H1 (cell line): ENCODE data around the gene ADCY5. TPM values are rescaled to one million over a fixed set of nuclear protein-coding genes. Genes with fewer than 3 reads are reported as not detected.

Experiments
- CTCF ChIA-PET: fragments of 300-600 bp; sonication (Branson Sonifier 250); formaldehyde crosslinking; loops from one replicate; lab custom pipeline; 2021; ENCODE audit not compliant: partially characterized antibody; lab: Charles Lee
- POLR2A ChIA-PET: fragments of 300-600 bp; sonication (Branson Sonifier 250); formaldehyde crosslinking; loops from one replicate; lab custom pipeline; 2021; ENCODE audit warnings: inconsistent platforms; ENCODE audit not compliant: partially characterized antibody; lab: Charles Lee
- DNase-seq, 2 experiments: peaks; one replicate each; pipeline versions ENCODE4 v3.0.0 to v3.0.0-alpha.2; 2010 to 2022; ENCODE audit warnings: low spot score in 2 of 2, low read depth in 1 of 2, mixed read lengths in 1 of 2
- FAIRE-seq: peaks from 2 replicates; lab custom pipeline; 2011; peaks lifted over from hg19 to GRCh38; lab: Jason Lieb, UNC
- H2AFZ ChIP-seq: 2 replicates; pipeline ENCODE4 v1.8.1; 2012; ENCODE audit warnings: low read length, inconsistent platforms
- H2AK5ac ChIP-seq: 2 replicates; pipeline ENCODE4 v1.6.1; 2013; ENCODE audit warnings: low read depth, low read length
- H2BK120ac ChIP-seq: replicated peaks from 2 replicates; pipeline ENCODE3; 2013; ENCODE audit warnings: low read depth, low read length, inconsistent platforms
- H2BK12ac ChIP-seq: 2 replicates; pipeline ENCODE4 v1.6.1; 2013; ENCODE audit warnings: low read depth, low read length
- H2BK15ac ChIP-seq: 2 replicates; pipeline ENCODE4 v1.6.1; 2013; ENCODE audit warnings: low read length
- H2BK20ac ChIP-seq: 2 replicates; pipeline ENCODE4 v1.6.1; 2013; ENCODE audit warnings: low read length
- H2BK5ac ChIP-seq: 2 replicates; pipeline ENCODE4 v1.6.1; 2013; ENCODE audit warnings: low read depth, low read length
- H3K14ac ChIP-seq: 2 replicates; pipeline ENCODE4 v1.6.1; 2013; ENCODE audit warnings: inconsistent platforms; ENCODE audit not compliant: insufficient read length
- H3K18ac ChIP-seq: 2 replicates; pipeline ENCODE4 v1.6.1; 2013; ENCODE audit warnings: low read length; ENCODE audit errors: extremely low read depth
- H3K23ac ChIP-seq: 2 replicates; pipeline ENCODE4 v1.6.1; 2013; ENCODE audit warnings: inconsistent platforms; ENCODE audit not compliant: insufficient read length
- H3K23me2 ChIP-seq: 2 replicates; pipeline ENCODE4 v1.6.1; 2013; ENCODE audit warnings: low read depth, low read length
- H3K27ac ChIP-seq: 2 replicates; pipeline ENCODE4 v1.6.1; 2011; ENCODE audit warnings: low read depth, low read length, inconsistent platforms
- H3K27me3 ChIP-seq, 4 experiments: replicated peaks in 1 of 4; 1 replicate in 1 of 4; 2 replicates in 3 of 4; pipeline versions ENCODE4 v1.6.1 to v1.8.1; 2011 to 2013; ENCODE audit warnings: low read length in 3 of 4, mild to moderate bottlenecking in 3 of 4, inconsistent platforms in 2 of 4, mixed read lengths in 2 of 4, moderate library complexity in 1 of 4; ENCODE audit not compliant: control insufficient read depth in 3 of 4, insufficient read depth in 3 of 4; ENCODE audit errors: extremely low read depth in 1 of 4
- H3K36me3 ChIP-seq, 4 experiments: 2 replicates each; pipeline versions ENCODE4 v1.6.1 to v1.8.1; 2011 to 2013; ENCODE audit warnings: mild to moderate bottlenecking in 4 of 4, low read length in 3 of 4, moderate library complexity in 2 of 4, control low read depth in 1 of 4, inconsistent platforms in 1 of 4; ENCODE audit not compliant: insufficient read depth in 4 of 4, control insufficient read depth in 2 of 4
- H3K4ac ChIP-seq: replicated peaks from 2 replicates; pipeline ENCODE3; 2013; ENCODE audit warnings: low read length, low read depth, mixed read lengths, inconsistent platforms; ENCODE audit not compliant: insufficient read length
- H3K4me1 ChIP-seq, 4 experiments: replicated peaks in 1 of 4; 1 replicate in 1 of 4; 2 replicates in 3 of 4; pipeline versions ENCODE4 v1.6.1 to v1.8.1; 2011 to 2013; ENCODE audit warnings: low read length in 3 of 4, inconsistent platforms in 2 of 4, mixed read lengths in 1 of 4; ENCODE audit not compliant: insufficient read depth in 4 of 4, control insufficient read depth in 3 of 4
- H3K4me2 ChIP-seq, 2 experiments: 2 replicates each; pipeline versions ENCODE4 v1.6.1 to v1.8.1; 2011 to 2013; ENCODE audit warnings: low read depth in 2 of 2, low read length in 2 of 2, control low read depth in 1 of 2, inconsistent platforms in 1 of 2, mild to moderate bottlenecking in 1 of 2; ENCODE audit not compliant: insufficient read depth in 1 of 2
- H3K4me3 ChIP-seq, 4 experiments: fragments of 200-600, 300-600 bp in 1 of 4; sonication (generic), shearing (Covaris generic), sonication (Bioruptor Twin) in 1 of 4; 2 replicates each; pipeline versions ENCODE4 v1.5.1 to v1.8.1; 2011 to 2016; ENCODE audit warnings: low read length in 4 of 4, low read depth in 3 of 4, control low read depth in 2 of 4, inconsistent platforms in 2 of 4, mild to moderate bottlenecking in 2 of 4, mixed read lengths in 1 of 4, moderate library complexity in 1 of 4; ENCODE audit not compliant: insufficient read depth in 2 of 4; ENCODE audit errors: extremely low read depth in 1 of 4
- H3K56ac ChIP-seq: replicated peaks from 2 replicates; pipeline ENCODE3; 2013; ENCODE audit warnings: low read depth, mild to moderate bottlenecking, mixed read lengths, low read length, inconsistent platforms; ENCODE audit not compliant: insufficient read length
- H3K79me1 ChIP-seq: 2 replicates; pipeline ENCODE4 v1.6.1; 2013; ENCODE audit warnings: low read depth, low read length, control low read depth
- H3K79me2 ChIP-seq, 2 experiments: 2 replicates each; pipeline versions ENCODE4 v1.6.1 to v1.8.1; 2012 to 2013; ENCODE audit warnings: low read length in 2 of 2, mild to moderate bottlenecking in 2 of 2, inconsistent platforms in 1 of 2; ENCODE audit not compliant: insufficient read depth in 2 of 2, control insufficient read depth in 1 of 2
- H3K9ac ChIP-seq, 4 experiments: replicated peaks in 1 of 4; 1 replicate in 1 of 4; 2 replicates in 3 of 4; pipeline versions ENCODE4 v1.6.1 to v1.8.1; 2011 to 2013; ENCODE audit warnings: low read depth in 3 of 4, low read length in 3 of 4, control low read depth in 2 of 4, mild to moderate bottlenecking in 2 of 4, moderate library complexity in 2 of 4, inconsistent platforms in 1 of 4; ENCODE audit errors: extremely low read depth in 1 of 4
- H3K9me3 ChIP-seq, 2 experiments: 2 replicates each; pipeline versions ENCODE4 v1.6.1 to v1.8.1; 2012 to 2013; ENCODE audit warnings: mild to moderate bottlenecking in 2 of 2, moderate library complexity in 2 of 2, control low read depth in 1 of 2, inconsistent platforms in 1 of 2, low read depth in 1 of 2, low read length in 1 of 2, mixed read lengths in 1 of 2; ENCODE audit not compliant: insufficient read depth in 2 of 2
- H4K20me1 ChIP-seq, 2 experiments: replicated peaks in 1 of 2; 2 replicates each; pipeline versions ENCODE3 to v1.8.1; 2011 to 2013; ENCODE audit warnings: inconsistent platforms in 2 of 2, low read length in 2 of 2, mild to moderate bottlenecking in 1 of 2; ENCODE audit not compliant: insufficient read depth in 2 of 2, control insufficient read depth in 1 of 2
- H4K5ac ChIP-seq: 2 replicates; pipeline ENCODE4 v1.6.1; 2013; ENCODE audit warnings: low read length, low read depth, mixed read lengths, inconsistent platforms; ENCODE audit not compliant: insufficient read length
- H4K8ac ChIP-seq: 2 replicates; pipeline ENCODE4 v1.8.0; 2013; ENCODE audit warnings: mild to moderate bottlenecking, moderate library complexity, low read length, inconsistent platforms; ENCODE audit not compliant: insufficient read depth; ENCODE audit errors: extremely low read depth
- H4K91ac ChIP-seq: replicated peaks from 2 replicates; pipeline ENCODE3; 2013; ENCODE audit warnings: low read length, mixed read lengths, inconsistent platforms; ENCODE audit not compliant: insufficient read length
- KDM4A ChIP-seq: IDR thresholded peaks from one replicate; pipeline ENCODE4 v1.7.1; 2012; ENCODE audit warnings: low read depth, mild to moderate bottlenecking, moderate library complexity, low read length, inconsistent platforms; ENCODE audit not compliant: severe bottlenecking
- MAX ChIP-seq: IDR thresholded peaks from 2 replicates; pipeline ENCODE4 v1.6.1; 2012; ENCODE audit warnings: inconsistent platforms
- WGBS, 2 experiments: shearing (Covaris generic) in 1 of 2; methylation state at CpG; one replicate each; pipeline versions ENCODE4 v1.1.6 to v1.1.7; 2013 to 2015; ENCODE audit warnings: low lambda C conversion rate in 2 of 2, mixed read lengths in 2 of 2, inconsistent platforms in 1 of 2, low coverage in 1 of 2, missing lambda C conversion rate in 1 of 2; ENCODE audit not compliant: insufficient replicate concordance in 2 of 2, insufficient coverage in 1 of 2, insufficient read length in 1 of 2; ENCODE audit errors: extremely low coverage in 1 of 2, missing lambda C conversion rate in 1 of 2; 5-methylcytosine and 5-hydroxymethylcytosine counted together
- polyA plus RNA-seq, 7 experiments: library from polyadenylated mRNA; depleted of rRNA in 3 of 7; stranded (reverse) in 5 of 7; unstranded in 2 of 7; fragments of >200 nt in 5 of 7; fragments of 200-250 nt in 2 of 7; gene quantifications; 1 replicate in 5 of 7; 2 replicates in 1 of 7; 4 replicates in 1 of 7; pipeline versions ENCODE4 v1.2.1 to v1.2.3, GENCODE V29; 2011 to 2013; ENCODE audit warnings: missing spikeins in 2 of 7, mixed read lengths in 2 of 7
- total RNA-seq: library from RNA; stranded (reverse); fragmentation: NEBNext Ultra II Directional; extraction: Animal tissue kit (Norgen Biotek cat#: 25700); gene quantifications from 2 replicates; pipeline ENCODE4 v1.2.1, GENCODE V29; 2021

The ADCY5 gene
- total and polyA plus RNA-seq, 2 of the 8 experiments (the other 6 are each of a cell fraction or from before 2014, with no cell fraction given), result 18.9 to 40.8 TPM

- Histone ChIP-seq H3K9me3 (no peaks in the 10 kb centered on the region), H2BK120ac (no peak overlapping the region), H3K9ac (no peak overlapping the region), H3K23ac (no peak overlapping the region), H3K27ac (no peak overlapping the region), H3K79me2 (peaks cover 0 to 31% of the 10 kb centered on the region in 2 experiments; a peak in 2 of 4 replicates), H3K4me3 (peak overlapping the region in 1 of 4 experiments; percentile 12; a peak in 1 of 8 replicates), H2BK20ac (peak overlapping the region; percentile 72; the same call in 1 of the 2 replicates), H3K23me2 (peaks cover 10% of the 10 kb centered on the region; the same call in 1 of the 2 replicates), H4K8ac (no peak overlapping the region), H2AK5ac (no peak overlapping the region), H3K56ac (no peak overlapping the region), H3K18ac (peak overlapping the region; percentile 20; the same call in 1 of the 2 replicates), H3K36me3 (no peaks in the 10 kb centered on the region; a peak in 1 of 8 replicates), H3K4me1 (peaks cover 21 to 52% (median 32%) of the 10 kb centered on the region in 4 experiments), H4K91ac (peak overlapping the region; percentile 20), H2BK12ac (peak overlapping the region; percentile 88; the same call in 1 of the 2 replicates), H3K79me1 (0 out of 2 replicates have a peak, but pooled peaks cover 5% of the 10 kb centered on the region), H3K4me2 (peak overlapping the region; percentile 11 to 28; a peak in 1 of 4 replicates), H3K14ac (no peak overlapping the region), H3K4ac (peak overlapping the region; percentile 13), H4K5ac (peak overlapping the region; percentile 21), H3K27me3 (no peaks in the 10 kb centered on the region; a peak in 1 of 7 replicates), H4K20me1 (no peaks in the 10 kb centered on the region), H2AFZ (no peak overlapping the region), H2BK15ac (peak overlapping the region; percentile 36; the same call in 1 of the 2 replicates), H2BK5ac (0 out of 2 replicates have a peak overlapping the region, but pooled peaks have one; percentile 62)
- TF ChIP-seq MAX, result 0 out of 2 replicates have a peak, but pooled peaks have one; percentile 14
- no peak for TF ChIP-seq KDM4A
- DNase-seq (no peak), FAIRE-seq (no peak)
- ChIA-PET CTCF (interaction anchor here (0.9 to 17.6 kb wide), 8 partner anchors 10 to 556 kb away, joined by 3 to 245 read pairs (median 3); no protein-coding TSS in a partner anchor), POLR2A (interaction anchor here (1.3 to 1.8 kb wide), 3 partner anchors 12 to 24 kb away, joined by 3 to 8 read pairs (median 6); no protein-coding TSS in a partner anchor)
- WGBS, 2 experiments, result 82% methylated on average over 9 of the region's 9 CpGs; no CpG with 5 or more reads in 1 of the 2 experiments
These were observed 137.7 kb downstream of the ADCY5 start for GRCh38 chr3:123311201-123311600.
